H1 (cell line): ENCODE measurements around the gene NFIX. TPM values are rescaled to one million over a fixed set of nuclear protein-coding genes. Genes with fewer than 3 reads are reported as not detected.

Source experiments
- CTCF ChIA-PET: fragments of 300-600 bp; sonication (Branson Sonifier 250); formaldehyde crosslinking; loops from one replicate; lab custom pipeline; 2021; ENCODE audit not compliant: partially characterized antibody; lab: Charles Lee
- POLR2A ChIA-PET: fragments of 300-600 bp; sonication (Branson Sonifier 250); formaldehyde crosslinking; loops from one replicate; lab custom pipeline; 2021; ENCODE audit warnings: inconsistent platforms; ENCODE audit not compliant: partially characterized antibody; lab: Charles Lee
- DNase-seq, 2 experiments: peaks; one replicate each; pipeline versions ENCODE4 v3.0.0 to v3.0.0-alpha.2; 2010 to 2022; ENCODE audit warnings: low spot score in 2 of 2, low read depth in 1 of 2, mixed read lengths in 1 of 2
- FAIRE-seq: peaks from 2 replicates; lab custom pipeline; 2011; peaks lifted over from hg19 to GRCh38; lab: Jason Lieb, UNC
- H2AFZ ChIP-seq: 2 replicates; pipeline ENCODE4 v1.8.1; 2012; ENCODE audit warnings: low read length, inconsistent platforms
- H2AK5ac ChIP-seq: 2 replicates; pipeline ENCODE4 v1.6.1; 2013; ENCODE audit warnings: low read depth, low read length
- H2BK120ac ChIP-seq: replicated peaks from 2 replicates; pipeline ENCODE3; 2013; ENCODE audit warnings: low read depth, low read length, inconsistent platforms
- H2BK12ac ChIP-seq: 2 replicates; pipeline ENCODE4 v1.6.1; 2013; ENCODE audit warnings: low read depth, low read length
- H2BK15ac ChIP-seq: 2 replicates; pipeline ENCODE4 v1.6.1; 2013; ENCODE audit warnings: low read length
- H2BK20ac ChIP-seq: 2 replicates; pipeline ENCODE4 v1.6.1; 2013; ENCODE audit warnings: low read length
- H2BK5ac ChIP-seq: 2 replicates; pipeline ENCODE4 v1.6.1; 2013; ENCODE audit warnings: low read depth, low read length
- H3K14ac ChIP-seq: 2 replicates; pipeline ENCODE4 v1.6.1; 2013; ENCODE audit warnings: inconsistent platforms; ENCODE audit not compliant: insufficient read length
- H3K18ac ChIP-seq: 2 replicates; pipeline ENCODE4 v1.6.1; 2013; ENCODE audit warnings: low read length; ENCODE audit errors: extremely low read depth
- H3K23ac ChIP-seq: 2 replicates; pipeline ENCODE4 v1.6.1; 2013; ENCODE audit warnings: inconsistent platforms; ENCODE audit not compliant: insufficient read length
- H3K23me2 ChIP-seq: 2 replicates; pipeline ENCODE4 v1.6.1; 2013; ENCODE audit warnings: low read depth, low read length
- H3K27ac ChIP-seq: 2 replicates; pipeline ENCODE4 v1.6.1; 2011; ENCODE audit warnings: low read depth, low read length, inconsistent platforms
- H3K27me3 ChIP-seq, 4 experiments: replicated peaks in 1 of 4; 1 replicate in 1 of 4; 2 replicates in 3 of 4; pipeline versions ENCODE4 v1.6.1 to v1.8.1; 2011 to 2013; ENCODE audit warnings: low read length in 3 of 4, mild to moderate bottlenecking in 3 of 4, inconsistent platforms in 2 of 4, mixed read lengths in 2 of 4, moderate library complexity in 1 of 4; ENCODE audit not compliant: control insufficient read depth in 3 of 4, insufficient read depth in 3 of 4; ENCODE audit errors: extremely low read depth in 1 of 4
- H3K36me3 ChIP-seq, 4 experiments: 2 replicates each; pipeline versions ENCODE4 v1.6.1 to v1.8.1; 2011 to 2013; ENCODE audit warnings: mild to moderate bottlenecking in 4 of 4, low read length in 3 of 4, moderate library complexity in 2 of 4, control low read depth in 1 of 4, inconsistent platforms in 1 of 4; ENCODE audit not compliant: insufficient read depth in 4 of 4, control insufficient read depth in 2 of 4
- H3K4ac ChIP-seq: replicated peaks from 2 replicates; pipeline ENCODE3; 2013; ENCODE audit warnings: low read length, low read depth, mixed read lengths, inconsistent platforms; ENCODE audit not compliant: insufficient read length
- H3K4me1 ChIP-seq, 4 experiments: replicated peaks in 1 of 4; 1 replicate in 1 of 4; 2 replicates in 3 of 4; pipeline versions ENCODE4 v1.6.1 to v1.8.1; 2011 to 2013; ENCODE audit warnings: low read length in 3 of 4, inconsistent platforms in 2 of 4, mixed read lengths in 1 of 4; ENCODE audit not compliant: insufficient read depth in 4 of 4, control insufficient read depth in 3 of 4
- H3K4me2 ChIP-seq, 2 experiments: 2 replicates each; pipeline versions ENCODE4 v1.6.1 to v1.8.1; 2011 to 2013; ENCODE audit warnings: low read depth in 2 of 2, low read length in 2 of 2, control low read depth in 1 of 2, inconsistent platforms in 1 of 2, mild to moderate bottlenecking in 1 of 2; ENCODE audit not compliant: insufficient read depth in 1 of 2
- H3K4me3 ChIP-seq, 4 experiments: fragments of 200-600, 300-600 bp in 1 of 4; sonication (generic), shearing (Covaris generic), sonication (Bioruptor Twin) in 1 of 4; 2 replicates each; pipeline versions ENCODE4 v1.5.1 to v1.8.1; 2011 to 2016; ENCODE audit warnings: low read length in 4 of 4, low read depth in 3 of 4, control low read depth in 2 of 4, inconsistent platforms in 2 of 4, mild to moderate bottlenecking in 2 of 4, mixed read lengths in 1 of 4, moderate library complexity in 1 of 4; ENCODE audit not compliant: insufficient read depth in 2 of 4; ENCODE audit errors: extremely low read depth in 1 of 4
- H3K56ac ChIP-seq: replicated peaks from 2 replicates; pipeline ENCODE3; 2013; ENCODE audit warnings: low read depth, mild to moderate bottlenecking, mixed read lengths, low read length, inconsistent platforms; ENCODE audit not compliant: insufficient read length
- H3K79me1 ChIP-seq: 2 replicates; pipeline ENCODE4 v1.6.1; 2013; ENCODE audit warnings: low read depth, low read length, control low read depth
- H3K79me2 ChIP-seq, 2 experiments: 2 replicates each; pipeline versions ENCODE4 v1.6.1 to v1.8.1; 2012 to 2013; ENCODE audit warnings: low read length in 2 of 2, mild to moderate bottlenecking in 2 of 2, inconsistent platforms in 1 of 2; ENCODE audit not compliant: insufficient read depth in 2 of 2, control insufficient read depth in 1 of 2
- H3K9ac ChIP-seq, 4 experiments: replicated peaks in 1 of 4; 1 replicate in 1 of 4; 2 replicates in 3 of 4; pipeline versions ENCODE4 v1.6.1 to v1.8.1; 2011 to 2013; ENCODE audit warnings: low read depth in 3 of 4, low read length in 3 of 4, control low read depth in 2 of 4, mild to moderate bottlenecking in 2 of 4, moderate library complexity in 2 of 4, inconsistent platforms in 1 of 4; ENCODE audit errors: extremely low read depth in 1 of 4
- H3K9me3 ChIP-seq, 2 experiments: 2 replicates each; pipeline versions ENCODE4 v1.6.1 to v1.8.1; 2012 to 2013; ENCODE audit warnings: mild to moderate bottlenecking in 2 of 2, moderate library complexity in 2 of 2, control low read depth in 1 of 2, inconsistent platforms in 1 of 2, low read depth in 1 of 2, low read length in 1 of 2, mixed read lengths in 1 of 2; ENCODE audit not compliant: insufficient read depth in 2 of 2
- H4K20me1 ChIP-seq, 2 experiments: replicated peaks in 1 of 2; 2 replicates each; pipeline versions ENCODE3 to v1.8.1; 2011 to 2013; ENCODE audit warnings: inconsistent platforms in 2 of 2, low read length in 2 of 2, mild to moderate bottlenecking in 1 of 2; ENCODE audit not compliant: insufficient read depth in 2 of 2, control insufficient read depth in 1 of 2
- H4K5ac ChIP-seq: 2 replicates; pipeline ENCODE4 v1.6.1; 2013; ENCODE audit warnings: low read length, low read depth, mixed read lengths, inconsistent platforms; ENCODE audit not compliant: insufficient read length
- H4K8ac ChIP-seq: 2 replicates; pipeline ENCODE4 v1.8.0; 2013; ENCODE audit warnings: mild to moderate bottlenecking, moderate library complexity, low read length, inconsistent platforms; ENCODE audit not compliant: insufficient read depth; ENCODE audit errors: extremely low read depth
- H4K91ac ChIP-seq: replicated peaks from 2 replicates; pipeline ENCODE3; 2013; ENCODE audit warnings: low read length, mixed read lengths, inconsistent platforms; ENCODE audit not compliant: insufficient read length
- ATF2 ChIP-seq: IDR thresholded peaks from 2 replicates; pipeline ENCODE4 v1.6.1; 2012; ENCODE audit warnings: low read length, inconsistent platforms
- NANOG ChIP-seq: IDR thresholded peaks from 2 replicates; pipeline ENCODE4 v1.6.1; 2011; ENCODE audit warnings: low read length, low read depth, mild to moderate bottlenecking, inconsistent platforms; ENCODE audit not compliant: insufficient read depth, poor library complexity, severe bottlenecking
- NRF1 ChIP-seq: IDR thresholded peaks from 2 replicates; pipeline ENCODE4 v1.6.1; 2011; ENCODE audit warnings: mild to moderate bottlenecking, low read depth, low read length, improper control_type of control experiment
- SIN3A ChIP-seq, 2 experiments: IDR thresholded peaks in 1 of 2; conservative IDR thresholded peaks in 1 of 2; 2 replicates each; pipeline ENCODE4 v1.6.1; 2011 to 2012; ENCODE audit warnings: low read length in 2 of 2, improper control_type of control experiment in 1 of 2, low read depth in 1 of 2, mild to moderate bottlenecking in 1 of 2
- TEAD4 ChIP-seq: IDR thresholded peaks from 2 replicates; pipeline ENCODE4 v1.6.1; 2012; ENCODE audit warnings: low read depth, low read length, inconsistent platforms, mixed read lengths
- WGBS, 2 experiments: shearing (Covaris generic) in 1 of 2; methylation state at CpG; one replicate each; pipeline versions ENCODE4 v1.1.6 to v1.1.7; 2013 to 2015; ENCODE audit warnings: low lambda C conversion rate in 2 of 2, mixed read lengths in 2 of 2, inconsistent platforms in 1 of 2, low coverage in 1 of 2, missing lambda C conversion rate in 1 of 2; ENCODE audit not compliant: insufficient replicate concordance in 2 of 2, insufficient coverage in 1 of 2, insufficient read length in 1 of 2; ENCODE audit errors: extremely low coverage in 1 of 2, missing lambda C conversion rate in 1 of 2; 5-methylcytosine and 5-hydroxymethylcytosine counted together
- polyA plus RNA-seq, 7 experiments: library from polyadenylated mRNA; depleted of rRNA in 3 of 7; stranded (reverse) in 5 of 7; unstranded in 2 of 7; fragments of >200 nt in 5 of 7; fragments of 200-250 nt in 2 of 7; gene quantifications; 1 replicate in 5 of 7; 2 replicates in 1 of 7; 4 replicates in 1 of 7; pipeline versions ENCODE4 v1.2.1 to v1.2.3, GENCODE V29; 2011 to 2013; ENCODE audit warnings: missing spikeins in 2 of 7, mixed read lengths in 2 of 7
- total RNA-seq: library from RNA; stranded (reverse); fragmentation: NEBNext Ultra II Directional; extraction: Animal tissue kit (Norgen Biotek cat#: 25700); gene quantifications from 2 replicates; pipeline ENCODE4 v1.2.1, GENCODE V29; 2021
- TF ChIP-seq, protein P1 (sequence below), 3 experiments: IDR thresholded peaks; 1 replicate in 2 of 3; 2 replicates in 1 of 3; pipeline versions ENCODE4 v1.5.1 to v1.6.1; 2011; ENCODE audit warnings: low read length in 3 of 3, mild to moderate bottlenecking in 3 of 3, inconsistent platforms in 2 of 3, low read depth in 1 of 3, moderate library complexity in 1 of 3; ENCODE audit not compliant: insufficient read depth in 1 of 3; ENCODE audit errors: control extremely low read depth in 1 of 3

The NFIX gene
- total and polyA plus RNA-seq, 2 of the 8 experiments (the other 6 are each of a cell fraction or from before 2014, with no cell fraction given): 0.03 to 0.20 TPM

- Histone ChIP-seq H3K27me3 (peaks cover 2 to 45% (median 21%) of the 10 kb centered on the region in 4 experiments), H3K23ac (no peak overlapping the region), H4K8ac (no peak overlapping the region), H3K23me2 (peaks cover 3% of the 10 kb centered on the region; the same call in 1 of the 2 replicates), H3K9me3 (no peaks in the 10 kb centered on the region), H3K4me2 (no peak overlapping the region; a peak in 1 of 4 replicates), H2BK12ac (no peak overlapping the region), H3K79me1 (no peaks in the 10 kb centered on the region), H4K5ac (no peak overlapping the region), H3K9ac (no peak overlapping the region), H2BK15ac (peak overlapping the region; percentile 81; the same call in 1 of the 2 replicates), H2AFZ (no peak overlapping the region), H3K56ac (no peak overlapping the region), H3K4ac (no peak overlapping the region), H3K4me3 (no peak overlapping the region), H3K14ac (no peak overlapping the region), H2BK20ac (no peak overlapping the region), H3K27ac (no peak overlapping the region), H2AK5ac (peak overlapping the region; percentile 55; the same call in 1 of the 2 replicates), H2BK5ac (no peak overlapping the region), H4K20me1 (peaks cover 0 to 2% of the 10 kb centered on the region in 2 experiments), H3K36me3 (no peaks in the 10 kb centered on the region), H3K18ac (no peak overlapping the region), H4K91ac (peak overlapping the region; percentile 3), H3K4me1 (peaks cover 0 to 15% (median 13%) of the 10 kb centered on the region in 4 experiments; a peak in 5 of 7 replicates), H3K79me2 (no peaks in the 10 kb centered on the region), H2BK120ac (no peak overlapping the region)
- no peak for DNase-seq
- ChIA-PET POLR2A (interaction anchor here (0.9 to 2.1 kb wide), 6 partner anchors 11 to 114 kb away, joined by 3 to 7 read pairs (median 4); no protein-coding TSS in a partner anchor), CTCF (interaction anchor here (0.7 to 48.8 kb wide), 14 partner anchors 12 to 378 kb away, joined by 3 to 1145 read pairs (median 8); partner anchors contain the start of gene GCDH)
- FAIRE-seq: no peak
- 79% methylated on average over 7 of the region's 10 CpGs; no CpG with 5 or more reads in 1 of the 2 experiments for WGBS, 2 experiments
- TF ChIP-seq TEAD4 (no peak), ATF2 (no peak), SIN3A (conservative IDR thresholded peaks at IDR 0.05 in 1 of 2, IDR thresholded peaks at IDR 0.05 in 1 of 2; ENCODE audit: low read depth in 1 of 2, low read length in 2 of 2) (no peak), NRF1 (no peak), NANOG (no peak)
- TF ChIP-seq, protein P1, sequence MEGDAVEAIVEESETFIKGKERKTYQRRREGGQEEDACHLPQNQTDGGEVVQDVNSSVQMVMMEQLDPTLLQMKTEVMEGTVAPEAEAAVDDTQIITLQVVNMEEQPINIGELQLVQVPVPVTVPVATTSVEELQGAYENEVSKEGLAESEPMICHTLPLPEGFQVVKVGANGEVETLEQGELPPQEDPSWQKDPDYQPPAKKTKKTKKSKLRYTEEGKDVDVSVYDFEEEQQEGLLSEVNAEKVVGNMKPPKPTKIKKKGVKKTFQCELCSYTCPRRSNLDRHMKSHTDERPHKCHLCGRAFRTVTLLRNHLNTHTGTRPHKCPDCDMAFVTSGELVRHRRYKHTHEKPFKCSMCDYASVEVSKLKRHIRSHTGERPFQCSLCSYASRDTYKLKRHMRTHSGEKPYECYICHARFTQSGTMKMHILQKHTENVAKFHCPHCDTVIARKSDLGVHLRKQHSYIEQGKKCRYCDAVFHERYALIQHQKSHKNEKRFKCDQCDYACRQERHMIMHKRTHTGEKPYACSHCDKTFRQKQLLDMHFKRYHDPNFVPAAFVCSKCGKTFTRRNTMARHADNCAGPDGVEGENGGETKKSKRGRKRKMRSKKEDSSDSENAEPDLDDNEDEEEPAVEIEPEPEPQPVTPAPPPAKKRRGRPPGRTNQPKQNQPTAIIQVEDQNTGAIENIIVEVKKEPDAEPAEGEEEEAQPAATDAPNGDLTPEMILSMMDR (IDR thresholded peaks at IDR 0.05; ENCODE audit: control extremely low read depth in 1 of 3, insufficient read depth in 1 of 3, low read depth in 1 of 3, low read length in 3 of 3): no peak
Observed at GRCh38 chr19:13090511-13091231, 95.4 kb downstream of the NFIX start.
